ENCODE results near the gene TRIM38.

- no peak for TF ChIP-seq POLR2AphosphoS5 (IDR thresholded peaks at IDR 0.05; ENCODE audit: borderline replicate concordance, low read depth, low read length)
- no peak for TF ChIP-seq EZH2 (IDR thresholded peaks at IDR 0.05)
Observed at GRCh38 chr6:26019967-26020328, 57.3 kb downstream of the TRIM38 start.

Data from SK-N-MC (cell line).